Measurements from ENCODE around the gene ITM2C. TPM values are rescaled to one million over a fixed set of nuclear protein-coding genes. Genes with fewer than 3 reads are reported as not detected.

ITM2C gene
- polyA plus RNA-seq, 1 donor (not counting 4 experiments of a cell fraction or from before 2014, with no cell fraction given), result 55.0 TPM

DNA sequence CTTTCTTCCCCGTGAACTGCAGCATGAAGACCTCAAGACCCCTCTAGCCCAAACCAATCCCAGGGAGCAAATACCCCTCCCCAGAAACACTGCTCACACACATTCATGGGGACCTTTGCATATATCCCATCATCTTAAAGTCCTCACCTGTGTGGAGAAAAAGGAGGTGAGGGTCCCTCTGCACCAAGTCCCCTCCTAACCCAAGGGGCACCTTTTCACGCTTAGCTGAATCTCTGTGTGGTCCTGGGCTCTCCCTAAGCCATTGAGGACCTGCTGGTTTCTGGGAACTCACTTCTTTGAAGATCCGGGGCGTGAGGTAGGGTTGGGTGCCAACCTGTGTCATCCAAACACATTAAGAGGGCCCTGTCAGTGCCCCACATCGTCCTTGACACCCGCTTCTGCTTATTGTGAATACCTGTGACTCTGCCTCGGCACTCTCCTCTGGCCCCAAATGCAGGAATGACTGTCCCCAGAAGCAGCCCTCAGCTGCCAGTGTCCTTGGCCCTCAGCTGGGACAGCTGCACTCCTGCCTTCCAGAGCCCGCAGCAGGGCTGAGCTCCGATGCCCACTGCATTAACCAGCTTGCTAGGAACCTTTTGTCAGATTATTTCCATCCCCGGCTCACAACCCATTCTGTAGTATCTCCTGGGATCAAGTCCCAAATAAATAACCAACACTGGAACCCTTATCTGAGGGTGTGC, 41.3 kb upstream of the ITM2C start:
- H3K9me3 ChIP-seq (ENCODE audit: control insufficient read depth, low read depth, low read length), result no peaks in the 10 kb centered on the region
- peaks cover 13% of the 10 kb centered on the region for H3K27me3 ChIP-seq (ENCODE audit: control insufficient read depth, extremely low read depth, insufficient read depth, low read length)
- DNase-seq (ENCODE audit: low read depth, low spot score) (no peak), FAIRE-seq (no peak)
- TF ChIP-seq, protein P1, sequence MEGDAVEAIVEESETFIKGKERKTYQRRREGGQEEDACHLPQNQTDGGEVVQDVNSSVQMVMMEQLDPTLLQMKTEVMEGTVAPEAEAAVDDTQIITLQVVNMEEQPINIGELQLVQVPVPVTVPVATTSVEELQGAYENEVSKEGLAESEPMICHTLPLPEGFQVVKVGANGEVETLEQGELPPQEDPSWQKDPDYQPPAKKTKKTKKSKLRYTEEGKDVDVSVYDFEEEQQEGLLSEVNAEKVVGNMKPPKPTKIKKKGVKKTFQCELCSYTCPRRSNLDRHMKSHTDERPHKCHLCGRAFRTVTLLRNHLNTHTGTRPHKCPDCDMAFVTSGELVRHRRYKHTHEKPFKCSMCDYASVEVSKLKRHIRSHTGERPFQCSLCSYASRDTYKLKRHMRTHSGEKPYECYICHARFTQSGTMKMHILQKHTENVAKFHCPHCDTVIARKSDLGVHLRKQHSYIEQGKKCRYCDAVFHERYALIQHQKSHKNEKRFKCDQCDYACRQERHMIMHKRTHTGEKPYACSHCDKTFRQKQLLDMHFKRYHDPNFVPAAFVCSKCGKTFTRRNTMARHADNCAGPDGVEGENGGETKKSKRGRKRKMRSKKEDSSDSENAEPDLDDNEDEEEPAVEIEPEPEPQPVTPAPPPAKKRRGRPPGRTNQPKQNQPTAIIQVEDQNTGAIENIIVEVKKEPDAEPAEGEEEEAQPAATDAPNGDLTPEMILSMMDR (optimal IDR thresholded peaks at IDR 0.05 in 1 of 3, IDR thresholded peaks at IDR 0.05 in 1 of 3, conservative IDR thresholded peaks at IDR 0.05 in 1 of 3; ENCODE audit: extremely low read depth in 1 of 3, insufficient read depth in 2 of 3, low read length in 3 of 3), result no peak
- no peak for TF ChIP-seq EZH2 (IDR thresholded peaks at IDR 0.05; ENCODE audit: low read length)
- no peaks in the 10 kb centered on the region for H3K4me1 ChIP-seq (ENCODE audit: control insufficient read depth, extremely low read depth, insufficient read depth, low read length)
- no peak overlapping the region for H3K27ac ChIP-seq (ENCODE audit: control insufficient read depth, insufficient read depth, low read length)
- H3K36me3 ChIP-seq (ENCODE audit: control insufficient read depth in 2 of 2, extremely low read depth in 1 of 2, insufficient read depth in 2 of 2, low read length in 2 of 2), result peaks cover 10 to 15% of the 10 kb centered on the region in 2 experiments
- no peak overlapping the region for H3K4me2 ChIP-seq (ENCODE audit: control insufficient read depth, extremely low read depth, insufficient read depth, low read depth, low read length)
- H3K79me2 ChIP-seq (ENCODE audit: control insufficient read depth, insufficient read depth, low read length), result no peaks in the 10 kb centered on the region
- dilution Hi-C loops (cut with MboI; ENCODE audit: extremely low pct_ligation_motif_present, low sequenced_read_pairs), result no loop called here
- no peak overlapping the region for H3K9ac ChIP-seq (ENCODE audit: control insufficient read depth, extremely low read depth, insufficient read depth, low read length)
- H2AFZ ChIP-seq (ENCODE audit: control insufficient read depth, low read length), result no peak overlapping the region
- no peaks in the 10 kb centered on the region for H4K20me1 ChIP-seq (ENCODE audit: control insufficient read depth, extremely low read depth, insufficient read depth, low read length)
- H3K9me1 ChIP-seq (ENCODE audit: control insufficient read depth, extremely low read depth, insufficient read depth, low read length), result no peaks in the 10 kb centered on the region
- no peak overlapping the region for H3K4me3 ChIP-seq (ENCODE audit: control insufficient read depth in 2 of 3, extremely low read depth in 1 of 3, insufficient read depth in 2 of 3, low read depth in 1 of 3, low read length in 3 of 3)

- dilution Hi-C loops (cut with MboI; ENCODE audit: extremely low pct_ligation_motif_present, low sequenced_read_pairs), result no loop called here
- Histone ChIP-seq H3K9ac (ENCODE audit: control insufficient read depth, extremely low read depth, insufficient read depth, low read length) (no peak overlapping the region), H3K4me1 (ENCODE audit: control insufficient read depth, extremely low read depth, insufficient read depth, low read length) (no peaks in the 10 kb centered on the region), H3K9me1 (ENCODE audit: control insufficient read depth, extremely low read depth, insufficient read depth, low read length) (no peaks in the 10 kb centered on the region), H3K79me2 (ENCODE audit: control insufficient read depth, insufficient read depth, low read length) (no peaks in the 10 kb centered on the region), H3K27ac (ENCODE audit: control insufficient read depth, insufficient read depth, low read length) (no peak overlapping the region), H2AFZ (ENCODE audit: control insufficient read depth, low read length) (no peak overlapping the region), H3K4me2 (ENCODE audit: control insufficient read depth, extremely low read depth, insufficient read depth, low read depth, low read length) (peak overlapping the region; percentile 62), H3K4me3 (ENCODE audit: control insufficient read depth in 2 of 3, extremely low read depth in 1 of 3, insufficient read depth in 2 of 3, low read depth in 1 of 3, low read length in 3 of 3) (peak overlapping the region in 1 of 3 experiments; percentile 38), H4K20me1 (ENCODE audit: control insufficient read depth, extremely low read depth, insufficient read depth, low read length) (no peaks in the 10 kb centered on the region), H3K36me3 (ENCODE audit: control insufficient read depth in 2 of 2, extremely low read depth in 1 of 2, insufficient read depth in 2 of 2, low read length in 2 of 2) (peaks cover 7% of the 10 kb centered on the region in 2 experiments), H3K27me3 (ENCODE audit: control insufficient read depth, extremely low read depth, insufficient read depth, low read length) (peaks cover 13% of the 10 kb centered on the region), H3K9me3 (ENCODE audit: control insufficient read depth, low read depth, low read length) (no peaks in the 10 kb centered on the region)
- TF ChIP-seq, protein P1 (optimal IDR thresholded peaks at IDR 0.05 in 1 of 3, IDR thresholded peaks at IDR 0.05 in 1 of 3, conservative IDR thresholded peaks at IDR 0.05 in 1 of 3; ENCODE audit: extremely low read depth in 1 of 3, insufficient read depth in 2 of 3, low read length in 3 of 3), result peak; percentile 61 to 73 (median 64)
- no peak for TF ChIP-seq EZH2 (IDR thresholded peaks at IDR 0.05; ENCODE audit: low read length)
- DNase-seq (ENCODE audit: low read depth, low spot score), result peak; percentile 42
- peak; percentile 58 for FAIRE-seq
Measured at GRCh38 chr2:230824406-230824978, 40.2 kb upstream of the ITM2C start.
